ENCODE measurements around the gene ANKHD1. TPM values are rescaled to one million over a fixed set of nuclear protein-coding genes. Genes with fewer than 3 reads are reported as not detected.

The ANKHD1 gene
- total RNA-seq, 2 donors from 2014 or later, result 85.6 to 95.9 TPM

GRCh38 chr5:140524003-140524402 lies 122.4 kb downstream of the ANKHD1 start:
- Mint-ChIP-seq H3K9me3 (no peaks in the 10 kb centered on the region), H3K4me3 (no peak overlapping the region), H3K27me3 (ENCODE audit: insufficient read depth) (no peaks in the 10 kb centered on the region), H3K27ac (no peak overlapping the region), H3K4me1 (no peaks in the 10 kb centered on the region), H3K36me3 (ENCODE audit: low read depth) (peaks cover 52% of the 10 kb centered on the region)
- H3K27me3 ChIP-seq (ENCODE audit: control insufficient read depth, insufficient read depth, low read length, poor library complexity, severe bottlenecking), result no peaks in the 10 kb centered on the region
- no peak overlapping the region for H3K27ac ChIP-seq (ENCODE audit: low read depth, low read length)
- no peak for TF ChIP-seq CTCF (conservative IDR thresholded peaks at IDR 0.05)
- H3K36me3 ChIP-seq (ENCODE audit: control insufficient read depth, insufficient read depth, low read length), result peaks cover 57% of the 10 kb centered on the region
- H3K4me3 ChIP-seq (ENCODE audit: low read length), result no peak overlapping the region
- no peaks in the 10 kb centered on the region for H3K4me1 ChIP-seq (ENCODE audit: control insufficient read depth, insufficient read depth, low read length)
- DNase-seq, result no peak
- H3K9me3 ChIP-seq (ENCODE audit: control insufficient read depth, low read length), result no peaks in the 10 kb centered on the region
- WGBS, 2 experiments (ENCODE audit: insufficient coverage in 1 of 2, insufficient read length in 1 of 2), result 91 to 100% methylated on average over 1 of the region's 2 CpGs
- no peak overlapping the region for H3K9ac ChIP-seq (ENCODE audit: extremely low read depth, low read length, poor library complexity, severe bottlenecking)

GRCh38 chr5:140540227-140540626 lies 138.6 kb downstream of the ANKHD1 start:
- no peak overlapping the region for H3K9ac ChIP-seq (ENCODE audit: extremely low read depth, low read length, poor library complexity, severe bottlenecking)
- peaks cover 91% of the 10 kb centered on the region for H3K36me3 ChIP-seq (ENCODE audit: control insufficient read depth, insufficient read depth, low read length)
- no peaks in the 10 kb centered on the region for H3K27me3 ChIP-seq (ENCODE audit: control insufficient read depth, insufficient read depth, low read length, poor library complexity, severe bottlenecking)
- H3K4me1 Mint-ChIP-seq, result no peaks in the 10 kb centered on the region
- no peaks in the 10 kb centered on the region for H3K4me1 ChIP-seq (ENCODE audit: control insufficient read depth, insufficient read depth, low read length)
- H3K36me3 Mint-ChIP-seq (ENCODE audit: low read depth), result peaks cover 74% of the 10 kb centered on the region
- 90% methylated on average over 1 of the region's 1 CpG; no CpG with 5 or more reads in 1 of the 2 experiments for WGBS, 2 experiments (ENCODE audit: insufficient coverage in 1 of 2, insufficient read length in 1 of 2)
- H3K9me3 ChIP-seq (ENCODE audit: control insufficient read depth, low read length), result no peaks in the 10 kb centered on the region
- H3K4me3 ChIP-seq (ENCODE audit: low read length), result no peak overlapping the region
- H3K4me3 Mint-ChIP-seq, result no peak overlapping the region
- H3K27ac Mint-ChIP-seq, result no peak overlapping the region
- no peak overlapping the region for H3K27ac ChIP-seq (ENCODE audit: low read depth, low read length)
- no peak for DNase-seq
- no peaks in the 10 kb centered on the region for H3K9me3 Mint-ChIP-seq
- no peaks in the 10 kb centered on the region for H3K27me3 Mint-ChIP-seq (ENCODE audit: insufficient read depth)
- no peak for TF ChIP-seq CTCF (conservative IDR thresholded peaks at IDR 0.05)

DNA sequence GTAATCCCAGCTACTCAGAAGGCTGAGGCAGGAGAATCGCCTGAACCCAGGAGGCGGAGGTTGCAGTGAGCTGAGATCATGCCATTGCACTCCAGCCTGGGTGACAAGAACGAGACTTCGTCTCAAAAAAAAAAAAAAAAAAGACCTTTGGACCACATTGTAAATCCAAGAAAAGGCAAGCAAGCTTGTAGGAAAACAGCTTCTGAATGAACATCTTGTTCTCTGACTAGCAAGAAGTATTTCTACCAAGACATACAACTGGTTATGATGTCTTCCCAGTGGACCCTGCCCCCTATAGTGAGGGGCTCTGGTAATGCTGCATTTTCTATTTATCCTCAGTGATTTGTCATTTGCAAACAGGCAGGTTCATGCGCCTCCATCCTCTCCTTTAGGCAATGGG lies 141.3 kb downstream of the ANKHD1 start:
- 92 to 98% methylated on average over 5 of the region's 5 CpGs for WGBS, 2 experiments (ENCODE audit: insufficient coverage in 1 of 2, insufficient read length in 1 of 2)
- H3K36me3 Mint-ChIP-seq (ENCODE audit: low read depth), result peaks cover 66% of the 10 kb centered on the region
- no peak overlapping the region for H3K4me3 Mint-ChIP-seq
- Histone ChIP-seq H3K27ac (ENCODE audit: low read depth, low read length) (no peak overlapping the region), H3K27me3 (ENCODE audit: control insufficient read depth, insufficient read depth, low read length, poor library complexity, severe bottlenecking) (no peaks in the 10 kb centered on the region), H3K9me3 (ENCODE audit: control insufficient read depth, low read length) (no peaks in the 10 kb centered on the region), H3K36me3 (ENCODE audit: control insufficient read depth, insufficient read depth, low read length) (peaks cover 75% of the 10 kb centered on the region), H3K4me1 (ENCODE audit: control insufficient read depth, insufficient read depth, low read length) (peaks cover 12% of the 10 kb centered on the region), H3K4me3 (ENCODE audit: low read length) (no peak overlapping the region), H3K9ac (ENCODE audit: extremely low read depth, low read length, poor library complexity, severe bottlenecking) (no peak overlapping the region)
- no peaks in the 10 kb centered on the region for H3K9me3 Mint-ChIP-seq
- DNase-seq, result no peak
- no peak for TF ChIP-seq CTCF (conservative IDR thresholded peaks at IDR 0.05)
- no peak overlapping the region for H3K27ac Mint-ChIP-seq
- peaks cover 10% of the 10 kb centered on the region for H3K4me1 Mint-ChIP-seq
- no peaks in the 10 kb centered on the region for H3K27me3 Mint-ChIP-seq (ENCODE audit: insufficient read depth)

All from endodermal cell (in vitro differentiated cells).